Sciatic nerve (tissue), 2 donors: ENCODE data around the gene PASK. TPM values are rescaled to one million over a fixed set of nuclear protein-coding genes. Genes with fewer than 3 reads are reported as not detected.
"Not testable (repeated sequence)": the region's sequence is repeated elsewhere in the genome, so short reads cannot be mapped to it uniquely, and the experiment has no call there.

Experiments used
- ATAC-seq: fragments of 200-7000 bp; cut with Tn5 transposase; one replicate; pipeline ENCODE4 v1.9.1; 2020; ENCODE audit warnings: mild to moderate bottlenecking, moderate library complexity
- DNase-seq: peaks from one replicate; pipeline ENCODE4 v3.0.0-alpha.2; 2020; ENCODE audit warnings: low spot score
- intact Hi-C: fragments of 100-400 bp; cut with DNase I; formaldehyde crosslinking; loops from one replicate; pipeline ENCODE4 v1.14.2; 2022
- total RNA-seq: library from RNA; stranded (reverse); fragmentation: NEBNext Ultra II Directional; extraction: Animal tissue kit (Norgen Biotek cat#: 25700); gene quantifications from one replicate; pipeline ENCODE4 v1.2.1, GENCODE V29; 2021
- donor health status: DM: no; HTN: no; CAD: no.
- donor health status: DM: no; HTN: no; CAD: no.

Gene PASK
- total RNA-seq, 1 donor from 2014 or later: 7.0 TPM

DNA sequence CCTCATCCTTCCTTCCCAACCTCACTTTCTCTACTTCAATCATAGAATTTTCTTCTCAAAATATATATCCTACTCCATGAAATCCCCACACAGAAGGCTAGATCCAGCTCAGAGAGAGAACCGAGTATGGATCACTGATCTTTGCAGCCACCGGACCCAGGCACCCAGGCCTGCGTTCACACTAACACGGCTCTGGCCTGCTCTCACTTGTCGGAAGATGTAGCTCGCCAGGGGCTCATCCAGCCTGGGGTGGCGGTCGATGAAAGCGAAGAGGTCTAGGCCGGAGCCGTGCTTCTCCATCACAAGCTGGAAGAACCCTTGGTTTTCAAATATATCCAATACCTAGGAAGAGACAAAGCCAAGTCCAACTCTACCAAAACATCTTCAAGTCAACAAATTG is 34.4 kb downstream of the PASK start:
- intact Hi-C loops: no loop called here
- ATAC-seq: no peak
- DNase-seq: no peak

DNA sequence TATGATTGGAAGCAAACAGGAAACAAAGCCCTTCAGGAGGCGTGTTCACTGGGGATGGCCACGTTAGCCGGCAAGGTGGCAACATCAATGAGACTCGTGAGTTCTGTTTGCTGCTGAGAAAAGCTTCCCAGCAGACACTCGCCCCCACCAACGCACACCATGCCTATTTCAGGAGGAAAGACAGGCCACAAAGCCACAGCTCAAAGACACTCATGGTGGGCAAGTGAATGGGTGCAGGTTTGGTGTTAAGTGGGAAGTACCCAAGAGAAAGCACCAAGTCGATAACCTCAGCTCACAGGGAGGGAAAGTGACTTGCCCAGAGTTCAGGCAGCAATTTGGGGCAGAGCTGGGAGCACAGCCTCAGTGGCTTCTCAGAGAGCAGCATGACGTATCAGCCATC is 36.7 kb downstream of the PASK start:
- intact Hi-C loops: no loop called here
- DNase-seq (no peak), ATAC-seq (no peak)

DNA sequence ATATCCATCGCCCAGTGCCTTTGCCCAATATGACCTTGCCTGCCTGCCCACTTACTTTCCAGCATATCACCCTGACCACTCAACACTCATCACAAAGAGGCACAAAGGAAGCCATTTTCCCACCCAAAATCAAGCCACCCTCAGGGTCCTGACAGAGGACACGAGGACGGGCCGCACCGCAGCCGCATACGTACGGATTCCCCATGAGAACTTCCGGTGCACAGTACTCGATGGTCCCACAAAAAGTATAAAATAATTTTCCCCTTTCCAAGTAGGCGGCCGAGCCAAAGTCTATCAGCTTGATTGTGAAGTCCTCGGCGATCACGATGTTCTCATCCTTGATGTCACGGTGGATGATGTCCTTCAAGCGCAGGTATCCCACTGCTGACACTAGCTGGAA is 37.2 kb downstream of the PASK start:
- intact Hi-C loops: no loop called here
- ATAC-seq (no peak), DNase-seq (no peak)

DNA sequence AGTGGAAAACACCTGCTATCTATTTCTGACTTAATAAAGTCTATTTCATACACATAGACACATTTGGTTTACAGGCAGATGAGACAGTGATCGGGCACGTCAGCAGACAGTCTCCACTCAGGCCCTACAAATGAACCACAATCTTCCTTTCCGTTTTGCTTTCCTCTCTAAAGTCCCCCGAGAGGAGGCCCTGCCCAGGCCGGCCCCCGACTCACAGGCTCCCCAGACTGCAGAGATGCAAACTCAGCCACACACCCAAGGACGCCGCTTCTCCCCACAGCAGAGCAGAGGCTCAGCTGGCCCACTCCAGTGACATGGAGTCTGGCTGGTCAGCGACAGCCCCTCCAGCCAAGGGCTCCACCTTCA is 37.8 kb downstream of the PASK start:
- DNase-seq (no peak), ATAC-seq (no peak)
- intact Hi-C loops: no loop called here

- DNase-seq: no peak
- no peak for ATAC-seq
- intact Hi-C loops: no loop called here
Observed at GRCh38 chr2:241110607-241111439, 38.4 kb downstream of the PASK start.

DNA sequence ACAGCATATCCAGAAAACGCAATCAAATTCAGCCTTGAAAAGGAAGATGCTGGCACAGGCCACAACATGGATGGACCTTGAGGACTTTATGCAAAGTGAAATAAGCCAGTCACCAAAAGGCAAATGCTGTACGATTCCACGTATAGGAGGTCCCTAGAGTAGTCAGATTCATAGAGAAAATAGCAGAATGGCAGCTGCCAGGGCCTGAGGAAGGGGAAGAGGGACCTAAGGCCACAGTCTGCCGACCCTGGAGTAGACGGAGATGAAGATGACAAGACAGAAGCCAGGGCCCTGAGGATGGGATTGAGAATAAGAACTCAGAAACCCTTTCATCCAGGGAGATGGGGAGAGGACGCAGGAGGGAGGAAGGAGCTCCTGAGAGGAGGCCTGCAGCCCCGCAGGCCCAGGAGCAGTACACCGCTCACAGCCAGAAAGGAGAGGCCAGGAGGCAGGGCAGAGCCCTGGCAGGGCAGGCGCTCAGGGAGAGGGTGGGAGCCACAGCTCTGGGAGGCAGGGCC is 39.1 kb downstream of the PASK start:
- intact Hi-C loops: no loop called here
- ATAC-seq: no peak
- no peak for DNase-seq

DNA sequence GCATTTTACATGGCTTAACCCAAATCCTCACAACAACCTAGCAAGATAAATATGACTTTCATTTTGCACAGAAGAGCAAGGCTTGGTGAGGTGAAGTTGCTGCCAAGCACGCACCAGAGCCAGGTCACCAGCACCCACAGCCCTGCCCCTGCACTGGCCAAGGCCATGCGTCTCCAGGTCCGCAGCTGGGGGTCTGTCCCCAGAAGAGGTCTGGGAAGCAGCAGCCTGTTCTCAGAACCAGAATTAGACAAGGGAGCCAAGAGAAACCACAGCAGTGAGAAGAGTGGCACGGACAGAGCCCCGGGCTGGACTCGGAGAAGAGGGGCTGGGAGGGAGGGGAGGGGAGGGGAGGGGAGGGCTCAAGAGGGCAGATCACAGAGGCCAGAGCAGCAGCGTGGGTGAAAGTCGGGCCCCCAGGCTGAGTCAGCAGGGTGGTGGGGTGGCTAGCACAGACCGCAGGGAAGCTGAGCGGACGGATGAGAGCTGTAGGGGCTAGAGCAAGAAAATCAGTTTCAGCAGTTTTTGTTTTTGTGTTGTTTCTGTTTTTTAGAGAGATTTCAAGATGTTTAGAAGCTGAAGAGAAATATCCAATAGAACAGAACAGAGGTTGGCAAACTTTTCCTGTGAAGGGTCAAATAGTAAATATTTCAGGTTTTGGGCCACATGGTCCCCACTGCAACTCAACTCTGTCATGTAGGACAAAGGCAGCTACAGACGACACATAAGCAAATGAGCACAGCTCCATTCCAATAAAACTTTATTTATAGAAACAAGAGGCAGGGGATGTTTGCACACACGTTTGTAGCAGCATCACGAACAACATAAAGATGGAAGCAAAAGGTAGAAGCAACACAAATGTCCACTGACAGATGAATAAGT is 39.8 kb downstream of the PASK start:
- intact Hi-C loops: no loop called here
- ATAC-seq: no peak
- DNase-seq: no peak

DNA sequence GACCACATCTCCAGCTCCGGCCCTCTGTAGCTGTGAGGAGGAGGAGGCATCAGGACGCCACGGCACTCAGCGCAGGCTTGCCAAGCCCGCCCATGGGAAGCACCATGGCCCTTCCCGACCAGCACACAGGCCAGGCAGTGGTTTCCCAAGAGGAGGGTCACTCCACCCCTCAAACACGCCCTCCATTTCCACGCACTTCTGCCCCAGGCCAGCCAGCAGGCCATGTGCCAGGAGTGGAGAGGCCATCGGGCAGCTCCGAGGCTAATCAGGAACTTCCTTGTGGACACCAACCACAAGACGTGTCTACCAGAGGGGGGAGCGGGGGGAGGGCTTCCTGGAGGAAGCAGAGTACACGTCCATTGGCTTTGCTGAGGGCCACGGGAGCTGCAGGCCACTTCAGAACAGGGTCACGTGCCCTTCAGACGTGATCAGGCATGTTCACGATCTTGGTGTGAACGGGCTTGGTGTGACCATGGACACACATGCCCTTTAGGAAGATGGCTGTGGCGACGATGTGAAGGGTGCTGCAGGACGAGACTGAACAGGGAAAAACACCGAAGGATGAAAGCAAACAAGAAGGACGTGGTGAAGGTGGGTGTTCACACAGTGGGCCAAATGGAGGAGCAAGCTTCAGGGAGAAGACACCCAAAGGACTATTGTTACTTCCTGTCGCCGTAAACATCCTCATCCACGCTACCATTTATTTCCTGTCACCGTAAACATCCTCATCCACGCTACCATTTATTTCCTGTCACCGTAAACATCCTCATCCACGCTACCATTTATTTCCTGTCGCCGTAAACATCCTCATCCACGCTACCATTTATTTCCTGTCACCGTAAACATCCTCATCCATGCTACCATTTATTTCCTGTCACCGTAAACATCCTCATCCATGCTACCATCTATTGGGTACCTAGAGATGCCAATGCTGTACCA is 40.7 kb downstream of the PASK start:
- DNase-seq: no peak
- intact Hi-C loops: no loop called here
- ATAC-seq: no peak

DNA sequence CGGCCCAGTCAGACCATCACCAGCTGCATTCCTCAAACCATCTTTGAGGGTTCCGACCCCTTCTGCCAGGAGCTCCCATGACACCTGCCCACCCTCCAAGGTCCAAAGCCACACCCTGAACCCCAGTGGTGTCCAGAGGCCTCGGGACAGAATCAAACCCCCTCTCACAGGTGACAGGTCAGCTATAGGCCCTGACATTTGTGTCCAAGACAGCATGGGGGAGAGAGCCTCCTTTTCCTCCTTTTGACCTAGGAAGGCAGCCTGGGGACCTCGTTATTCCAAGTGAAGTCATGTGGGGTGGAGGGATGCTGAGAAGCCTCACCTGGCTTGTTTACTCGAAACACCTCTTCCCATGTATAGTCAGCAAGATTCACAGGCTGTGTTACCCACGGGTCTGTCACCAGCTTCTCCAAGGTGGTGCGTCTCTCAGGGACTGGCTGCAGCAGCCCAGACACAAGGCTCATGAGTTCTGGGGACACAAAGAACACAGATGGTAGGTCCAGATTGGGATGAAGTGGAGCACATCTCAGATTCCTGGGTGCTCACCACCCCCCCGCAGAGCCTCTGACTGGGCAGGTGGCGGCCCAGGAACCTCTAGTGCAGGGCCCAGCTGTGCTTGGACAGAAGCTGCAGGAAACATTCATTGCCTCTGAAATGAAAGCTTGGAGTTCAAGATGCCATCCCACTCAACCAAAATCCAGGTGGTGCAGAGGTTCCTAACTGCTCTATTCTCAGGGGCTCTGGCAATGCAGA is 42.1 kb downstream of the PASK start:
- intact Hi-C loops: no loop called here
- ATAC-seq (no peak), DNase-seq (no peak)

DNA sequence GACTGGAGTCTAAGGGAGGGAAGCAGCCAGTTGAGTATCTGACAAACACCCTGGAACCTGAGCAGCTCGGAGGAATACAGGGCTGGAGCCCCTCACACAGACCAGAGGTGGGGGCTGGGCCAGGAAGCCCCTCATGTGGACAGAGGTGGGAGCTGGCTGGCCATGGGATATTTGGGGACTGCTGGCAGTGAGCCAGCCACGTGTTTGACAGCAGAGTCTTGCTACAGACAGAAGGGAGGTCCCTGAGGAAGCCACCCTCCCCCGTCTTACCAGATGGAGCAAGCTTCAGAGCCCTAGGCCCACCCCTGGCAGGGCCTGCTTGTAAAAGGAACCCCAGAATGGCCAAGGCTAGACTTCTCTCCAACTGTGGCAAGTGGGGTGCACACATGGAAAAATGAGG is 43.6 kb downstream of the PASK start:
- DNase-seq (no peak), ATAC-seq (no peak)
- intact Hi-C loops: no loop called here

DNA sequence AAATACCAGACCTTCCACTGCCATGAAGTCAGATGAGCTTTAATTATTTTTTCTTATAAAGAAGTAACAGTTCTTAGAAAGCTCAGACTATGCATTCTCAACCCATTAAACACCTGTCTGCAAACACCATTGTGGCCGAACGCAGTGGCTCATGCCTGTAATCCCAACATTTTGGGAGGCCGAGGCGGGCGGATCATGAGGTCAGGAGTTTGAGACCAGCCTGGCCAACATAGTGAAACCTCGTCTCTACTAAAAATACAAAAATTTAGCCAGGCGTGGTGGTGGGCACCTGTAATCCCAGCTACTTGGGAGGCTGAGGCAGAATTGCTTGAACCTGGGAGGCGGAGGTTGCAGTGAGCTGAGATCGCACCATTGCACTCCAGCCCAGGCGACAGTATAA is 44.7 kb downstream of the PASK start:
- DNase-seq, intact Hi-C loops, ATAC-seq: not testable (repeated sequence)

- DNase-seq (no peak), ATAC-seq (no peak)
- intact Hi-C loops: no loop called here
Observed at GRCh38 chr2:241103176-241103595, 46.1 kb downstream of the PASK start.

GRCh38 chr2:241102239-241102803 is 47.0 kb downstream of the PASK start, which contains the start of gene MTERF4:
TSS of gene MTERF4 (minus strand) at chr2:241102287. CDS start at chr2:241102273, 14 bp downstream.
- ATAC-seq: peak; percentile 99
- peak; percentile 91 for DNase-seq
- intact Hi-C loops: no loop called here

- intact Hi-C loops: no loop called here
- ATAC-seq: no peak
- DNase-seq: no peak
Observed at GRCh38 chr2:241099246-241099645, 50.0 kb downstream of the PASK start.

DNA sequence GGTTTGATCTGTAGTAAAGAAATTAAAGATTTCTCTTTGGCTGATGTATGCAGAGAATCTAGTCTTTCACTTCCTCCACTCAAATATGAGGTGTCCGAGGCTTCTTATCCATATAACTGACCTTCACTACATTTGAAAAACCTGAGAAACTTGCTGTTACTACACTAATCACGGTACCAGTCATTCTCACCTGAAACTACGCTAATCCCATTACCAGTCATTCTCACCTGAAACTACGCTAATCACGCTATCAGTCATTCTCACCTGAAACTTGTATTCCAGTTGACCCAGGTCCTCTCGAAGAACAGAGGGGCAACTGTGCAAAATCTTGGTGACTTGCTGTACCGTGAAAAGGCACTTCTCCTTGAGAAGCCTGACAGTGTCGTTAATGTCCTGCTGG is 52.3 kb downstream of the PASK start:
- ATAC-seq (no peak), DNase-seq (no peak)
- intact Hi-C loops: no loop called here

DNA sequence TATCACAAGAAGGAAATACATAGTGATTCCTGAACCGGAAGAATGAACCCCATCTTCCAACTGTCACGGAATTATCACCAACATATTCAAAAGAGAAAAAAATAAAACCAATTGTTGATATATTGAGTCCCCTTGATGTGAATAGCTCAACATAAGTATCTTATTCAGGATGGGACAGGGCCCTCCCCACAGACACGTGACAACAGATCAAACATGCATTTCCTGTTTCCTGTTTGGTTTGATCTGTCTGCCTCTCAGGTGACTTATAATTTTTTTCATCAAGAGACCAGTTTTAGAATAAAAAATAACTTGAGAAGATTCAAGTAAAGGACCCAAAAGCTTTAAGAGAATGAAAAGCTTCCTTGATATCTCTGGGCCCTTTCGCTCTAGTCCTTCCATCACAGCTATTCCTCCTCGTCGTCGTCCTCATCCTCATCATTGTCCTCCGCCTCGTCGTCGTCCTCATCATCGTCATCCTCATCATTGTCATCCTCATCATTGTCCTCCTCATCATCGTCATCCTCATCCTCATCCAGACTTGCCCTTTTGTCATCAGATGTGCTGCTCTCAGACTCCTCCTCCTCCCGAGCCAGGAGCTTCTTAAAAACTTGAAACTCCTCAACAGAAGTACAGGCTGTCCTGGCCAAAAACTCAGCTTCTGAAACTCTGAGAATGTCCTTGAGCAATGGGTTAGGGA is 53.5 kb downstream of the PASK start:
- intact Hi-C loops: no loop called here
- no peak for ATAC-seq
- DNase-seq: no peak

DNA sequence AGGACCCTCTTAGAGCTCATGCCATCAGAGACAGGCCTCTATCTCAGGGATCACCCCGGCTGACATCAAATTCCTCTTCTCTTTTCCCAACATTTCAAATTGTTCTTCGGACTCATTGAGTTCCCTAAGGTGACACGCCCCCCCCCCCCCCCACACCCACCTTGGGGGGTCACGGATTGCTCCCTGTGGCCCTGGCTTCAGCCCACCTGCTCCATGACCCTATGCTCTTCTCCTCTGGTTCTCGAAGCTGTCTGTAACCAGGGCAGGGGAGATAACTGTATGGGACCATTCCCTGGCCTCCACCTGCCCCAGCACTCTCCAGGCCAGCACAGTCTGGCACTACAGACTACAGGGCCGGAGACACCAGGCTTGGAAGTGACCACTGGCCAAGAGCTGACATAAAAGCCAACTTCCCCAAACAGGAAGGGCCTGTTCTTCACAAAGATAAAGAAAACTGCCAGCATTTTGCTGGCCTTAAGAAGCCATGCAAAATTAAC is 54.3 kb downstream of the PASK start:
- ATAC-seq (no peak), DNase-seq (no peak)
- intact Hi-C loops: no loop called here
